HG02623 (cell line): ENCODE results near the gene HIPK4.
"Not testable (repeated sequence)": the region's sequence is repeated elsewhere in the genome, so short reads cannot be mapped to it uniquely, and the experiment has no call there.

Experiments
- ATAC-seq: cut with Tn5 transposase; IDR thresholded peaks from one replicate; pipeline ENCODE4 v1.9.1; 2021; ENCODE audit warnings: moderate library complexity; ENCODE audit not compliant: unreplicated experiment

The HIPK4 gene

GRCh38 chr19:40418040-40418439 is 28.1 kb upstream of the HIPK4 start:
- ATAC-seq, result no peak

- ATAC-seq, result no peak
Measured at GRCh38 chr19:40417643-40417981, 27.6 kb upstream of the HIPK4 start.

DNA sequence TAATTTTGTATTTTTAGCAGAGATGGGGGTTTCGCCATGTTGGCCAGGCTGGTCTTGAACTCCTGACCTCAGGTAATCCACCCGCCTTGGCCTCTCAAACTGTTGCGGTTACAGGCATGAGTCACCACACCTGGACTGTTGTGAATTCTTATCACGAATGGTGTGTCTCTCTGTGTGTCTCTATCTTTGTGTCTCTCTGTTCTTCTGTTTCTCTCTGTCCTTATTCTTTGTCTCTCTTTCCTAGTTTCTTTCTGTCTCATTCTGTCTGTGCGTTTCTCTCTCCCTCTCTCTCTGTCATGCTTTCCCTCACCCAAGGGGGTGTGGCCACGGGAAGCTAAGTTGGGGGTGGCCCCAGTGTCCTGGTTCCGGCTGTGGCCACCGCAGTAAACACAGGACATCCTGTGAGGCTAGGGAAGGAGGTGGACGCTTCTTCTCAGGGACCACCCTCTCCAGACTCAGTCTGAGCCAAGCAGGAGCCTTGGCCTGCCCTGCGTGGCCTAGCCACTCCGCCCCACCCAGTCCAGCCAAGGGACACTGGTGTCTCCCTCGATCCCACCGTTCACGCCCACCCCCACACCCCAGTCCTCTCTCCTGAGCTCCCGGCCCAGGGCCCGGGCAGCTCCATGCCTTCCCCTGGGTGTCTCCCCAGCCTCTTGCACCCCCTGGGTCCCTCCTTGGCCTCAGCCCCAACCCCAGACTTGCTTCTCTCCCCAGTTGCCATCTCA is 27.1 kb upstream of the HIPK4 start:
- no peak for ATAC-seq

- ATAC-seq, result no peak
Measured at GRCh38 chr19:40415768-40416167, 25.8 kb upstream of the HIPK4 start.

GRCh38 chr19:40414542-40415535 is 24.9 kb upstream of the HIPK4 start:
- no peak for ATAC-seq

DNA sequence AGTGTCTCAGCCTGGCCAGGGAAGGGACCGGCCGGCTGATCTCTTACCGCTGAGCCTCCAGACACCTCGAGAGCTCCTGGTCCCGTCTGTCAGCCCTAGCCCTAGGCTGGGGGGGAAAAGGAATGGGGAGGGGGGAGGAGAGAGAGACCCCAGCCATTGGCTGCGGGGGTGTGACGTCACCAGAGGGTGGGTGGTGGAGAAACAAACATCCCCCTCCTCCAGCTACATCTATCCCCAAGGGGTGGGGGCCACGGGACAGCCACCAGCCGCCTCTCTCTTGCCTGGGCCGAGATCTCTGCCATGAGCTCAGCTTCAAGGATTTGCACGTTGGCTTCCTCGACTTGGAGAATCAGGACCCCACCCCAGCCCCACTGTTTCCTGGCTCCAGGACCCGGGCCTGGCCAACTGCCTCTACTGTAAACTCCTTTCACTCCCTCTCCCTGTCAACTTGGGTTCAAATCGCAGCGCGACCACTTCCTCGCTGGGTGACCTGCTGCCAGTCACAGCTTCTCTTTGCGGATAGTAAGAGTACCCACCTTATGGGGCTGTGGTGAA is 23.4 kb upstream of the HIPK4 start, which contains the start of gene PRX:
Gene PRX, minus strand, starts transcription at position 88 of the 555 bp plus-strand sequence. CDS start 5,446 bp downstream, outside the sequence.
- no peak for ATAC-seq

- no peak for ATAC-seq
Measured at GRCh38 chr19:40412866-40413265, 22.9 kb upstream of the HIPK4 start.

- ATAC-seq, result no peak
Measured at GRCh38 chr19:40411958-40412499, 22.0 kb upstream of the HIPK4 start.

GRCh38 chr19:40411125-40411842 is 21.3 kb upstream of the HIPK4 start:
- ATAC-seq, result no peak

DNA sequence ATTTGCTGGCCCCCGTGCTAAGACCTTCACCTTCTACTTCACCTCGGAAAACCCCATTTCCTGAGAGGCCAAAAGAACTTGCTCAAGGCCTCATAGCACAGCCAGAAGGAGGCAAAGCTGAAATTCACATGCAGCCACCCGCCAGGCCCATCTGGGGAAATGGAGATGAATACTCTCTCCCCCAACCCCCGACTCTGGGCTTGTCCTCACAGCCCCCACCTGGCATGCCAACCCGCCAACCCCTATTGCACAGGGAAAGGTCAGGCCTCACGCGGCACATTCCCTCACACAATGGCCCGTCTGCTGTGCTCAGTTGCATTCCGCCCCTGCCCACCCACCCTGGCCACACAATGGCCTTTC is 20.0 kb upstream of the HIPK4 start:
- no peak for ATAC-seq

DNA sequence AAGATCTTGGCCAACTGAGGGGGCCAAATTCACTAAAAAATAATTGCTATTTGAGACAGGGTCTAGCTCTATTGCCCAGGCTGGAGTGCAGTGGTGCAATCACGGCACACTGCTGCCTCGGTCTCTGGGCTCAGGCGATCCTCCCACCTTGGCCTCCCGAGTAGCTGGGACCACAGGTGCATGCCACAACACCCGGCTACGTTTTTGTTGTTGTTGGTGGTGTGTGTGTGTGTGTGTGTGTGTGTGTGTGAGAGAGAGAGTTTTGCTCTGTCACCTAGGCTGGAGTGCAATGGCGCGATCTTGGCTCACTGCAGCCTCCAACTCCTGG is 18.6 kb upstream of the HIPK4 start:
- not testable (repeated sequence) for ATAC-seq

GRCh38 chr19:40407714-40408597 is 18.0 kb upstream of the HIPK4 start:
- ATAC-seq, result no peak

DNA sequence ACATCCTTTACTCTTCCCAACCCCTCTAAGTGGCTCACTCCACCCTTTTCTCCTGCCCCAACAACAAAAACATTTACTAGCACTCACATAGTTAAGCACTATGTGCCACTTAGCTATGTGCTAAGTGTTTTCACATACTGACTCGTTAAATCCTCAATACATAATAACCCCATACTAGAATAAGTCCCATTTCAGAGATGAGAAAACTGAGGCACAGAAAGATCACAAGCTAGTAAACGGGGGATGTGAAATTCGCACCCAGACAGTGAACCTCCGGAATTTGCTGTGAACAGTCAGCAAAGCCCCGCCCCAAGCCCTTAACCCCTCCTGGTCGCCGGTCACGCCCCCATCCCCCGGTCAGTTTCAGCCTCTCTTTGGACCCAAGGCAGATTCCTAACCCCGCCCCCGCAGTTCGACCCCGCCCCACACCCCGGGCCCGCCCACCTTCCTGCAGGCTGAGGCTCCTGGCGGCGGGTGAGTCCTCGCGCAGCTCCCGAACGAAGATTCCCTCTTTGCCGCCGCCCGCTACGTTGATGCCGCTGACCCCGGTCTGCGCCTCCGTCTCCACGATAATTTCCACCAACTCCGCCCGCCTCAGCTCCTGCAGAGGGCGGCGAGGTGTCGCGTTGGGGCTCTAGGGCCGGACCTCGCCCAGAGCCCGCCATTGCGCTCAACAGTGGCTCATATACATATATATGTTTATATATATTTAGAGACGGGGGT is 13.4 kb upstream of the HIPK4 start:
- peak; percentile 52 for ATAC-seq

DNA sequence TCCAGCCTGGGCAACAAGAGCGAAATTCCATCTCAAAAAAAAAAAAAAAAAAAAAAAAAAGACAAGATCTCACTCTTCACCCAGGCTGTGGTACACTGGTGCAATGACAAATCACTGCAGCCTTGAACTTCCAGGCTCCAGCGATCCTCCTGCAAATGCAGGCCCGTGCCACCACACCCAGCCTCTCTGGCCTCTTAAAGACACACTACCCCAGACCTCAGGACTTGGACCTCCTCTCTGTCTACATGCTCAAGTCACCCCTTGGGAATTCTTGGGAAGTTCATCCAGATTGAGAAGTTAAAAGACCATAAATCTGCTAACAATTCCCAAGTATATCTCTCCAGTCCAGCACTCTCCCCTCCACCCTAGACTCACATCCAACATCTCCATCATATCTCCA is 10.6 kb upstream of the HIPK4 start:
- no peak for ATAC-seq

DNA sequence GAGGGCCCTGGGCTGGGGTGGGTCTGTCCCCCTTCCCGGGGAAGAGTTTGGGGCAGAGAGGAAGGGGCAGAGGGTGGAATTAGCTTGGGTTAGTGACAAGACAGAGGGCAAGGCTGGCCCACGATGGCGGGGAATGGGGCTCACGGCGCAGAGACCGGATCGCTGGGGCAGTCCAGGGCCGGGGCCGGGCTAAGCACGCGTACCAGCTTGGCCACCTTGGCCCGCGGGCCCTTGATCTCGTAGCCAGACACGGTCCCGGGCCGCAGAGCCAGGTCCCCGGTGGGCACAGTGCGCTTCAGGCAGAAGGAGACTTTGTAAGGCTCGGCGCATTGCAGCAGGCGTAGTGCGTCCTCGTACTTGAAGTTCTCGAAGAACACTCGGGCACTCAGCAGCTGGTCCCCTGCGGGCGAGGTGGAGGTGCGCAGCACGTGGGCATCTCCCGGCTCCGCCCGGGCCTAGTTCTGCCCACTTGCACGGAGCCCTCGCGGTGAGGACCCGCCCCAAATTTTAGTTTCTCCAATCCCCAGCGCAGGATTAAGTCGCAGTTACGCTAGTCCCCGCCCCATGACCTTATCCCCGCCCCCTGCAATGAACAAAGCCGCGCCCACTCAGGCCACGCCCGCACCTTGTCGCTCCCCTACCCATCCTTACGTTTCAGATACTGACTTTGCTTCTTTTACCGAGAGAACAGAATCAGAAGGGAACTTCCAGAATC is 8.6 kb upstream of the HIPK4 start:
- ATAC-seq, result no peak

GRCh38 chr19:40397568-40397906 is 7.6 kb upstream of the HIPK4 start:
- ATAC-seq, result no peak

DNA sequence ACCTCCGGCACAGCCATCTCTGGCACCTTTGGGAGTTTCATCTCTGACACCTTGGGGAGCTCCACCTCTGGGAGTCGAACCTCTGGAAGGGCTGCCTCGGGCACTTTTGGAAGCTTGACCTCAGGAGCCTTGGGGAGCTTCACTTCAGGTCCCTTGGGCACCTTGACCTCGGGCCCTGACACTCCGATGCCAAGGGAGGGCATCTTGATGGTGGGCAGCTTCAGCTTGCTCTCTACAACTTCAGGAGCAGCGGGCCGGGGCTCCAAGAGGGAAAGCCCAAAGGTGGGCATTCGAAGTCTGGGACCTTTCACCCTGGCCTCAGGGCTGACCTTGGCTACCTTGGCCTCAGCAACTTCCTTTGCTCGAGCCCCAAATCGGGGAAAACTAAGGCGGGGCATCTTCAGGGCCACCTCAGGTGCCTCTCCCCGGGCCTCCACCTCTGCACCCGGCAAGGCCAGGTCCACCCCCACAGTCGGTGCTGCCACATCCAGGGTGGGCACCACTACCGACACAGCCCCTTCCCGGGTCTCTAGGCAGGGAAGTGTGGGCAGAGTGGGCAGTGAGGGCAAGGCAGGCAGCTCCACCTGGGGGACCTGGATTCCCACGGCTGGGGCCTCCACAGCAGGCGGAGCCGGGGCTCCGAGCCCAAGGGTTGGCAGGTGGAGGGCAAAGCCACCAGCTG is 7.0 kb upstream of the HIPK4 start:
- no peak for ATAC-seq

GRCh38 chr19:40395956-40396355 is 6.0 kb upstream of the HIPK4 start:
- no peak for ATAC-seq
